NCI-H460 (cell line): ENCODE data around the gene RNASE4. TPM values are rescaled to one million over a fixed set of nuclear protein-coding genes. Genes with fewer than 3 reads are reported as not detected.
"Not testable (repeated sequence)": the region's sequence is repeated elsewhere in the genome, so short reads cannot be mapped to it uniquely, and the experiment has no call there.

Source experiments
- DNase-seq: peaks from one replicate; pipeline ENCODE4 v3.0.0-alpha.2; 2016; ENCODE audit warnings: low read depth; ENCODE audit errors: extremely low read depth
- total RNA-seq: library from RNA; depleted of rRNA; stranded (reverse); fragments of >200 nt; shearing (Covaris generic); gene quantifications from 2 replicates; pipeline ENCODE4 v1.2.3, GENCODE V29; 2014

The RNASE4 gene
- total RNA-seq, 1 experiment from 2014 or later, result 22.9 TPM

- DNase-seq, result peak; percentile 83
Measured at GRCh38 chr14:20697273-20698017, 13.1 kb downstream of the RNASE4 start.

- DNase-seq, result no peak
Measured at GRCh38 chr14:20698018-20698329, 13.6 kb downstream of the RNASE4 start.

GRCh38 chr14:20698934-20699333 lies 14.6 kb downstream of the RNASE4 start:
- no peak for DNase-seq

- no peak for DNase-seq
Measured at GRCh38 chr14:20699931-20700330, 15.6 kb downstream of the RNASE4 start.

GRCh38 chr14:20700965-20701364 lies 16.6 kb downstream of the RNASE4 start:
- not testable (repeated sequence) for DNase-seq

GRCh38 chr14:20706657-20707355 lies 22.4 kb downstream of the RNASE4 start:
- no peak for DNase-seq

GRCh38 chr14:20707622-20708021 lies 23.3 kb downstream of the RNASE4 start:
- no peak for DNase-seq

GRCh38 chr14:20711261-20711660 lies 26.9 kb downstream of the RNASE4 start:
- DNase-seq, result no peak

- no peak for DNase-seq
Measured at GRCh38 chr14:20711685-20712084, 27.3 kb downstream of the RNASE4 start.

GRCh38 chr14:20712904-20713303 lies 28.5 kb downstream of the RNASE4 start:
- DNase-seq, result no peak

GRCh38 chr14:20714593-20715250 lies 30.4 kb downstream of the RNASE4 start:
- peak; percentile 72 for DNase-seq

- DNase-seq, result no peak
Measured at GRCh38 chr14:20719777-20720176, 35.4 kb downstream of the RNASE4 start.

GRCh38 chr14:20720741-20721140 lies 36.4 kb downstream of the RNASE4 start:
- DNase-seq, result no peak

GRCh38 chr14:20722016-20722415 lies 37.7 kb downstream of the RNASE4 start:
- no peak for DNase-seq

- DNase-seq, result no peak
Measured at GRCh38 chr14:20723488-20723887, 39.1 kb downstream of the RNASE4 start.

GRCh38 chr14:20726121-20726520 lies 41.8 kb downstream of the RNASE4 start:
- DNase-seq, result not testable (repeated sequence)

- DNase-seq, result no peak
Measured at GRCh38 chr14:20726531-20726930, 42.2 kb downstream of the RNASE4 start.

- peak; percentile 63 for DNase-seq
Measured at GRCh38 chr14:20730891-20731290, 46.5 kb downstream of the RNASE4 start.

- no peak for DNase-seq
Measured at GRCh38 chr14:20732477-20732876, 48.1 kb downstream of the RNASE4 start.

GRCh38 chr14:20732979-20733635 lies 48.7 kb downstream of the RNASE4 start:
- DNase-seq, result no peak

- DNase-seq, result no peak
Measured at GRCh38 chr14:20733684-20734429, 49.5 kb downstream of the RNASE4 start.
